Nephron progenitor cell (in vitro differentiated cells): ENCODE measurements around the gene SMPDL3B.

Experiments
- DNase-seq: peaks from one replicate; pipeline ENCODE4 v3.0.0; 2021
- H3K27ac Mint-ChIP-seq: 2 replicates; pipeline ENCODE4 v1.8.0; 2021; ENCODE audit warnings: mild to moderate bottlenecking, moderate library complexity, mixed read lengths
- H3K27me3 Mint-ChIP-seq: 2 replicates; pipeline ENCODE4 v1.8.0; 2021; ENCODE audit warnings: mild to moderate bottlenecking, low read depth, mixed read lengths; ENCODE audit not compliant: poor library complexity
- H3K36me3 Mint-ChIP-seq: 2 replicates; pipeline ENCODE4 v1.8.0; 2021; ENCODE audit warnings: low read depth, mixed read lengths
- H3K4me1 Mint-ChIP-seq: 2 replicates; pipeline ENCODE4 v1.8.0; 2021; ENCODE audit warnings: mixed read lengths
- H3K4me3 Mint-ChIP-seq: 2 replicates; pipeline ENCODE4 v1.8.0; 2021; ENCODE audit warnings: mild to moderate bottlenecking, moderate library complexity, mixed read lengths
- H3K9me3 Mint-ChIP-seq: 2 replicates; pipeline ENCODE4 v1.8.0; 2021; ENCODE audit warnings: mild to moderate bottlenecking, moderate library complexity, mixed read lengths
- CTCF ChIP-seq: fragments of 200-600 bp; sonication (generic); IDR thresholded peaks from 2 replicates; pipeline ENCODE4 v1.5.0; 2021; ENCODE audit warnings: antibody characterized with exemption

The SMPDL3B gene

DNA sequence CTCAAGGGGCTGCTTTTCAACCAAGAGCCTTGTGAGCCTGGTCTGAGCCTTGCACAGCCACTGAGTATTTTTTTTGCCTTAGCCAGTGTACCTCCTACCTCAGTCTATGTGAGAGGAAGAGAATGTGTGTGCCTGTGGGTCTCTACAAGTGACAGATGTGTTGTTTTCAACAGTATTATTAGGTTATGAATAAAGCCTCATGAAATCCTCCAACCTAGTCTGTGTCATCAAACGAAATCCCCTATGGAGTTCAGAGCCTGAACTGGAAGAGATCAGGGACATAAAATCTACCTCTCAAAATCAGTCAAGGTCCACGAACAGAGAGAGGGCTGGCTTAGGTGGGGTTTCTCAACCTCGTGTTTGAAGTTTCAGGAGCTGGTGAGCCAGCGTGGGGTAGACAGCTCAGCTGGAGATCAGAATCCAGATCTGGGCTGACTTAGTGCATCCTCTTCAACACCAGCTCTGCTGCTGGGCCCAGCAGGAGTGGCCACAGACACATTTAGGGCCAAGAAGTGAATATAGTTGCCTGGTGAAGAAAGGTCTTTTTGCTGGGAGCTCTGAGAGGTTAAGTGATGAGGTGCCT is 33.2 kb downstream of the SMPDL3B start:
- no peak overlapping the region for H3K4me3 Mint-ChIP-seq
- peaks cover 19% of the 10 kb centered on the region for H3K36me3 Mint-ChIP-seq

GRCh38 chr1:27968692-27969091 is 33.9 kb downstream of the SMPDL3B start:
- no peak for DNase-seq
- H3K4me3 Mint-ChIP-seq: no peak overlapping the region
- peaks cover 8% of the 10 kb centered on the region for H3K4me1 Mint-ChIP-seq
- peaks cover 3% of the 10 kb centered on the region for H3K27me3 Mint-ChIP-seq
- no peaks in the 10 kb centered on the region for H3K9me3 Mint-ChIP-seq
- peaks cover 26% of the 10 kb centered on the region for H3K36me3 Mint-ChIP-seq
- no peak for TF ChIP-seq CTCF
- H3K27ac Mint-ChIP-seq: peak overlapping the region; percentile 2

More for the DNA sequence above, 33.2 kb downstream of the SMPDL3B start:
- DNase-seq: no peak
- Mint-ChIP-seq H3K4me1 (peaks cover 8% of the 10 kb centered on the region), H3K27me3 (peaks cover 3% of the 10 kb centered on the region), H3K9me3 (no peaks in the 10 kb centered on the region), H3K27ac (peak overlapping the region; percentile 2)
- TF ChIP-seq CTCF: no peak

DNA sequence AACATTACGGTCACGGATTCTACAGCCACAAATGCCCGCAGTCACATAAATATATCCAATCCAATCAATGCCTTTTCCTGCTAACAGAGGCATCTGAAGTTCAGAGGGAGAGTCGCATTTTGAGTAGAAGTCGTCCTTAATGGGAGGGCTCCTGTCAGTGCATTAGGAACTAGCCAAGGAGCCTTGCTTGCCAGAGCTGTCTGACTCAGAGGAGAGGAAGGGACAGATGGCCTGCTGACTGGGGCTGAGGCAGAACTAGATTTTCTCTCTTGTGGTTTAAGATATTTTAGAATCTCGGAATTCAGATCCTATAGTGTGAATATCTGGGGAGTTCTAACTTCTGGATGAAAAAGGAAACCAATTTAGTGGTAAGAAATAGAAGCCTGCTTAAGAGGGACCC is 35.6 kb downstream of the SMPDL3B start:
- H3K27me3 Mint-ChIP-seq: peaks cover 3% of the 10 kb centered on the region
- no peaks in the 10 kb centered on the region for H3K9me3 Mint-ChIP-seq
- H3K36me3 Mint-ChIP-seq: peaks cover 26% of the 10 kb centered on the region
- no peaks in the 10 kb centered on the region for H3K4me1 Mint-ChIP-seq
- H3K4me3 Mint-ChIP-seq: no peak overlapping the region
- DNase-seq: no peak
- H3K27ac Mint-ChIP-seq: peak overlapping the region; percentile 83
- TF ChIP-seq CTCF: no peak

GRCh38 chr1:27971674-27972073 is 36.9 kb downstream of the SMPDL3B start:
- H3K27me3 Mint-ChIP-seq: peaks cover 3% of the 10 kb centered on the region
- H3K27ac Mint-ChIP-seq: no peak overlapping the region
- DNase-seq: no peak
- no peaks in the 10 kb centered on the region for H3K9me3 Mint-ChIP-seq
- peaks cover 24% of the 10 kb centered on the region for H3K36me3 Mint-ChIP-seq
- no peak overlapping the region for H3K4me3 Mint-ChIP-seq
- no peak for TF ChIP-seq CTCF
- H3K4me1 Mint-ChIP-seq: no peaks in the 10 kb centered on the region

DNA sequence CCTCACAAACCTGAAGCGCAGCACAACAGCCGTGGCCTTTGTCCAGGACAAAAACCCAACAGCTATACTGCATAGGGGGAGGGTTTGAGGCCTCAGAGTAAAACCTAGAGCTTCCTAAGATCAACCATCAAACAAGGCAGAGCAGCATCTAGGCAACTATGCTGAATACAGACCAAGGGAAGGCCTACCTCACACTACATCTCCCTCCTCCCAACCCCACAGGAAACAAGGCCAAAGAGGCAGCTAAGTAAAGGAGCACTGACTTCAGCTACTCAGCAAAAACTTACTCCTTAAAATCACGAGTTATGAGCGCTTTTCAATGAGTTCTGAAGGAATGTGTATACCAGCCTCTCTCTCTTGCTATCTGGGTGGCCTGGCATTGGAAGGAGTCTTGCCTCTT is 37.3 kb downstream of the SMPDL3B start:
- Mint-ChIP-seq H3K9me3 (no peaks in the 10 kb centered on the region), H3K27me3 (peaks cover 3% of the 10 kb centered on the region), H3K27ac (no peak overlapping the region), H3K4me1 (no peaks in the 10 kb centered on the region), H3K36me3 (peaks cover 26% of the 10 kb centered on the region), H3K4me3 (no peak overlapping the region)
- TF ChIP-seq CTCF: no peak
- DNase-seq: no peak

DNA sequence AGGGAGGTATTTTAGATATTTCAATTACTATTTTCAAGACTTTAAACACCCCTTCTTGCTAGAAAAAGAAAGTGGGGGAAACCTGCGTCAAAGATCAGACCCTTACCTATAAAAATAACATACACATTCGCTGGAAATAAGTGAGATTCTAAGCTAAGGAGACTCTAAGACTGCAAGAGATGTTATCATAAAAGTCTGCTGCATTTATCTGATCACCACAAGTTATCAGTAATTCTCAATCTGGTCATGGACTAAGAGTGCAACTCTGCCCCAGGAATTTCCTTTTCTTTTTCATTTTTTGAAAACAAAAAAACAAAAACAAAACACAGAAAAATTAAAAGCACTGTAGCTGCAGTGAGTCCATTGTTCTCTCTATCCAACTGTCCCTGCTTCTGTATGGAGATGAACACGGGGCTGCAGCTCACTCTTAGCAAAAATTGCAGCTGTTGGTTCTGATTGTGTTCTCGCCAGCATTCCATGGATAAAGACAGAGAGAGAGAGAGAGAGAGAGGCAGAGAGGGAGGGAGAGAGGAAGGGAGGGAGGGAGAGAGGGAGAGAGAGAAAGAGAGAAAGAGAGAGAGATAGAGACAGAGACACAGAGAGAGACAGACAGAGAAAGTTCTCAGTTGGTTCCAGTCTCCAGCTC is 39.1 kb downstream of the SMPDL3B start:
- DNase-seq: no peak
- no peaks in the 10 kb centered on the region for H3K4me1 Mint-ChIP-seq
- H3K27ac Mint-ChIP-seq: no peak overlapping the region
- no peaks in the 10 kb centered on the region for H3K9me3 Mint-ChIP-seq
- H3K4me3 Mint-ChIP-seq: no peak overlapping the region
- TF ChIP-seq CTCF: no peak
- H3K27me3 Mint-ChIP-seq: peaks cover 3% of the 10 kb centered on the region
- H3K36me3 Mint-ChIP-seq: peaks cover 32% of the 10 kb centered on the region
